GM12801 (cell line): ENCODE measurements around the gene NAT10.

Source experiments
- CTCF ChIP-seq: IDR thresholded peaks from one replicate; pipeline ENCODE4 v1.5.1; 2011; ENCODE audit warnings: control low read depth; ENCODE audit not compliant: insufficient read length; ENCODE audit errors: extremely low read depth

Gene NAT10

GRCh38 chr11:34151916-34152845 is 46.8 kb downstream of the NAT10 start:
- TF ChIP-seq CTCF: no peak

DNA sequence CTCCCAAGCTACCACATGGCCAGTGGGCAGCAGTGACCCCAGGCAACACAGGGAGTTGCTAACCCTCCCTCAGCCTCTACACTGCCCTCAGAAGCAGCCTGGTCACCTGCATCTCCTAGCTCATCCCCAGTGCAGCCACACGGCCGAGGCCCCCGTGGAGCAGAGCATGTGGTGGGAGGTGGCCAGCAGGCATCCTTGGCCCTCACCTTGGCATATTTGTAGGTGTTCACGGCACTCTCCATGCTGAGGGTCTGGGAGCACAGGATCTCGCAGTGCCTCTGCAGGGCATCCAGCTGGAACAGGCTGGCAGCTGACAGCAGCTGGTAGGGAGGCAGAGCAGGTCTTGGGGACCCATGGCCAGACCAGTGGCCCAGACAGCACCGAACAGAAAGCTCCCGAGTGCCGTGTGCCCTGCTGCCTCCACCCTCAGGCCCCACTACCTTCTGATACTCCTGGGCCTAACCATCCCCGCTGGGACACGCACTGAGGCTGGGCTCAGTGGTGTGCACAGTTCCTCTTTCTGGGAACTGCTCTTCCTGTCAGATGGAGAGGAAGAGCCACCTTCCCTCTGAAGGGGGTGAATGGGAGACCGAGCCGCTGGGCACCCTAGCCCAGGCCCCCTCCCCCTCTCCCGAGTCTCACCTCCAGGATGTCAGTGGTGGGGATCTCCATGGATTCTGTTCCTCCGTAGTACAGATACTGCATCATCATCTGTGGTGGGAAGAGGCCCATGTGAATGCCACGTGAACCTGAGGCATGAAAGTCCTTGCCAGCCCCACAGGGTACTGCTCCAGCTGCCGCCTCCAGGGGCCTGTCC is 48.8 kb downstream of the NAT10 start:
- no peak for TF ChIP-seq CTCF

- TF ChIP-seq CTCF: no peak
Measured at GRCh38 chr11:34155057-34155756, 49.8 kb downstream of the NAT10 start.

DNA sequence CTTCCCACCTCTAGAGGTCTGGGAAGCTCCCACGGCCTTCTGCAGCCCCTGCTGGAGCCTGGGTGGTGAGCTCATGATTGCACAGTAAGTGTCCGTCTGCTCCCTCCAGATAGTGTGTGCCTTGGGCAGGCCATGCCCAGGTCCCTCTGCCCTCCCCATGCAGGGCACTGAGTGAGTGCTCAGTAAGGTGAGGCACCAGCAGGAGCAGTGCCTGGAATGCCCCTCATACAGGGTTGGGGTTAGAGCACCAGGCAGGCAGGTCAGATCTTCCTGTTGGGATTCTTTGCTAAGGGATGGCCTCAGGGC is 50.3 kb downstream of the NAT10 start:
- no peak for TF ChIP-seq CTCF

GRCh38 chr11:34157163-34157562 is 51.7 kb downstream of the NAT10 start:
- TF ChIP-seq CTCF: no peak

DNA sequence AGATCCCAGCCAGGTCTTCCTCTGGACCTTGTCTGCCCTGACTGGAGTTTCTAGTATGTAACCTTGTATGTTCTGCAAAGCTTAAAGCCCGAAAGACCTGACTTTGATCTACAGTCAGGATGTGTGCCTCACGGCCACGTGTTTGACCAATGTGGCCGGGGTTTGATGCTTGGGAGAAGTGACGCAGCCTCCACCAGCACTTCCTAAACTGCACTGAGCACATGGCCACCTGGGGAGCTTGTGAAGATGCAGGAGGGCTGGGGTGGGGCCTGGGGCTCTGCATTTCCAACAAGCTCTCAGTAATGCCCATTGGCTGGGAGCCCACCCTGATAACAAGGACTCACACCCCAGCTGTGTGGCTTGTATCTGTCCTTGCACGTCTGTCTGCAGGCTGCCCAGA is 53.2 kb downstream of the NAT10 start:
- TF ChIP-seq CTCF: no peak
